Measurements from ENCODE around the gene TFE3. TPM values are rescaled to one million over a fixed set of nuclear protein-coding genes. Genes with fewer than 3 reads are reported as not detected.

Gene TFE3
- total RNA-seq, 1 experiment from 2014 or later = 35.1 TPM

GRCh38 chrX:49053223-49054072 lies 10.3 kb upstream of the TFE3 start:
- BruUV-seq (replicated peaks) = no TSS peak
- Mint-ChIP-seq H3K36me3 (ENCODE audit: insufficient read depth, unreplicated experiment) (peaks cover 20% of the 10 kb centered on the region), H3K27me3 (ENCODE audit: unreplicated experiment) (no peaks in the 10 kb centered on the region)

GRCh38 chrX:49043987-49044281 lies 777 bp upstream of the TFE3 start:
- peak overlapping the region; percentile 93 for H3K27ac Mint-ChIP-seq (ENCODE audit: unreplicated experiment)
- BruUV-seq (replicated peaks) = TSS peak; percentile 58
- H3K4me3 Mint-ChIP-seq (ENCODE audit: low read depth, unreplicated experiment) = peak overlapping the region; percentile 89
- no peaks in the 10 kb centered on the region for H3K9me3 Mint-ChIP-seq (ENCODE audit: low read depth, unreplicated experiment)
- peaks cover 43% of the 10 kb centered on the region for H3K36me3 Mint-ChIP-seq (ENCODE audit: insufficient read depth, unreplicated experiment)
- H3K27me3 Mint-ChIP-seq (ENCODE audit: unreplicated experiment) = no peaks in the 10 kb centered on the region
- H3K4me1 Mint-ChIP-seq (ENCODE audit: low read depth, unreplicated experiment) = peaks cover 33% of the 10 kb centered on the region
- CTCF ChIA-PET = interaction anchor here (1.2 to 1.7 kb wide), 2 partner anchors 41 to 72 kb away, joined by 3 to 16 read pairs; partner anchors contain the start of gene GRIPAP1
- intact Hi-C loops (cut with micrococcal nuclease; ENCODE audit: unreplicated experiment) = loop anchor here (1.0 to 10.0 kb wide), 4 partner anchors 14 to 239 kb away; partner anchors contain the start of genes CCDC120, GRIPAP1, HDAC6 and KCND1
- no peak for DNase-seq
- TF ChIP-seq CTCF (IDR thresholded peaks at IDR 0.05; ENCODE audit: unreplicated experiment) = no peak

More at GRCh38 chrX:49053223-49054072, 10.3 kb upstream of the TFE3 start:
- Mint-ChIP-seq H3K4me1 (ENCODE audit: low read depth, unreplicated experiment) (peaks cover 30% of the 10 kb centered on the region), H3K27ac (ENCODE audit: unreplicated experiment) (peak overlapping the region; percentile 89), H3K9me3 (ENCODE audit: low read depth, unreplicated experiment) (peaks cover 2% of the 10 kb centered on the region), H3K4me3 (ENCODE audit: low read depth, unreplicated experiment) (peak overlapping the region; percentile 72)
- DNase-seq = peak; percentile 75
- intact Hi-C loops (cut with micrococcal nuclease; ENCODE audit: unreplicated experiment) = no loop called here
- CTCF ChIA-PET = interaction anchor here (0.6 to 0.8 kb wide), 2 partner anchors 9 to 256 kb away, joined by 3 read pairs; no protein-coding TSS in a partner anchor
- TF ChIP-seq CTCF (IDR thresholded peaks at IDR 0.05; ENCODE audit: unreplicated experiment) = no peak

- TSS peak; percentile 55 for BruUV-seq (replicated peaks)
- peaks cover 36% of the 10 kb centered on the region for H3K4me1 Mint-ChIP-seq (ENCODE audit: low read depth, unreplicated experiment)
- peak overlapping the region; percentile 89 for H3K4me3 Mint-ChIP-seq (ENCODE audit: low read depth, unreplicated experiment)
- H3K9me3 Mint-ChIP-seq (ENCODE audit: low read depth, unreplicated experiment) = no peaks in the 10 kb centered on the region
- peaks cover 55% of the 10 kb centered on the region for H3K36me3 Mint-ChIP-seq (ENCODE audit: insufficient read depth, unreplicated experiment)
- peak overlapping the region; percentile 93 for H3K27ac Mint-ChIP-seq (ENCODE audit: unreplicated experiment)
- DNase-seq = no peak
- H3K27me3 Mint-ChIP-seq (ENCODE audit: unreplicated experiment) = no peaks in the 10 kb centered on the region
- intact Hi-C loops (cut with micrococcal nuclease; ENCODE audit: unreplicated experiment) = loop anchor here (1.0 to 10.0 kb wide), 4 partner anchors 16 to 238 kb away; partner anchors contain the start of genes CCDC120, GRIPAP1, HDAC6 and KCND1
- TF ChIP-seq CTCF (IDR thresholded peaks at IDR 0.05; ENCODE audit: unreplicated experiment) = no peak
- CTCF ChIA-PET = interaction anchor here (0.6 to 1.7 kb wide), 5 partner anchors 40 to 425 kb away, joined by 3 to 16 read pairs (median 5); partner anchors contain the start of genes GRIPAP1 and HDAC6
These were observed 457 bp downstream of the TFE3 start for GRCh38 chrX:49042581-49043219.

GRCh38 chrX:49041744-49042580 lies 1.2 kb downstream of the TFE3 start:
- Mint-ChIP-seq H3K4me3 (ENCODE audit: low read depth, unreplicated experiment) (peak overlapping the region; percentile 89), H3K9me3 (ENCODE audit: low read depth, unreplicated experiment) (no peaks in the 10 kb centered on the region), H3K27me3 (ENCODE audit: unreplicated experiment) (no peaks in the 10 kb centered on the region), H3K36me3 (ENCODE audit: insufficient read depth, unreplicated experiment) (peaks cover 58% of the 10 kb centered on the region), H3K27ac (ENCODE audit: unreplicated experiment) (peak overlapping the region; percentile 93), H3K4me1 (ENCODE audit: low read depth, unreplicated experiment) (peaks cover 36% of the 10 kb centered on the region)
- CTCF ChIA-PET = no interaction called here
- intact Hi-C loops (cut with micrococcal nuclease; ENCODE audit: unreplicated experiment) = loop anchor here (2.0 to 10.0 kb wide), 4 partner anchors 40 to 237 kb away; partner anchors contain the start of genes GRIPAP1, HDAC6, KCND1 and PIM2
- no peak for TF ChIP-seq CTCF (IDR thresholded peaks at IDR 0.05; ENCODE audit: unreplicated experiment)
- BruUV-seq (replicated peaks) = TSS peak; percentile 68
- no peak for DNase-seq
